Skeletal muscle tissue (tissue), 4 donors: ENCODE measurements around the gene TPRG1. TPM values are rescaled to one million over a fixed set of nuclear protein-coding genes. Genes with fewer than 3 reads are reported as not detected.

ENCODE experiments used
- H3K27ac ChIP-seq: one replicate; pipeline ENCODE4 v1.7.0; 2013; ENCODE audit warnings: mild to moderate bottlenecking, low read depth, low read length, inconsistent platforms
- H3K27me3 ChIP-seq, 3 donors: one replicate each; pipeline ENCODE4 v1.7.0; 2013; ENCODE audit warnings: low read length in 3 of 3; ENCODE audit not compliant: control insufficient read depth in 3 of 3, insufficient read depth in 3 of 3
- H3K36me3 ChIP-seq, 3 donors: one replicate each; pipeline ENCODE4 v1.7.0; 2013; ENCODE audit warnings: low read length in 3 of 3; ENCODE audit not compliant: control insufficient read depth in 3 of 3, insufficient read depth in 3 of 3
- H3K4me1 ChIP-seq, 3 donors: one replicate each; pipeline ENCODE4 v1.7.0; 2013; ENCODE audit warnings: low read length in 3 of 3, mild to moderate bottlenecking in 3 of 3; ENCODE audit not compliant: control insufficient read depth in 3 of 3, insufficient read depth in 3 of 3
- H3K4me3 ChIP-seq, 3 donors: one replicate each; pipeline ENCODE4 v1.7.0; 2013; ENCODE audit warnings: low read length in 3 of 3
- H3K9ac ChIP-seq, 3 donors: one replicate each; pipeline ENCODE4 v1.7.0; 2013; ENCODE audit warnings: low read length in 3 of 3, mild to moderate bottlenecking in 3 of 3, moderate library complexity in 2 of 3, low read depth in 1 of 3
- H3K9me3 ChIP-seq, 3 donors: one replicate each; pipeline ENCODE4 v1.7.0; 2013; ENCODE audit warnings: low read length in 3 of 3; ENCODE audit not compliant: control insufficient read depth in 3 of 3
- total RNA-seq: library from RNA; depleted of rRNA; stranded (reverse); fragments of >200 nt; gene quantifications from one replicate; pipeline ENCODE4 v1.2.3, GENCODE V29; 2014
- donor health status: Osteomylitis.

TPRG1 gene
- total RNA-seq, 1 donor from 2014 or later, result 6.8 TPM

- H3K36me3 ChIP-seq, result no peaks in the 10 kb centered on the region
- no peak overlapping the region for H3K4me3 ChIP-seq
- no peaks in the 10 kb centered on the region for H3K27me3 ChIP-seq
- H3K27ac ChIP-seq, result no peak overlapping the region
- H3K9me3 ChIP-seq, result no peaks in the 10 kb centered on the region
- no peak overlapping the region for H3K9ac ChIP-seq
- no peaks in the 10 kb centered on the region for H3K4me1 ChIP-seq
Observed at GRCh38 chr3:189139611-189139940, 32.2 kb upstream of the TPRG1 start.

GRCh38 chr3:189142527-189142926 is 29.2 kb upstream of the TPRG1 start:
- H3K9me3 ChIP-seq, result no peaks in the 10 kb centered on the region
- no peak overlapping the region for H3K9ac ChIP-seq
- no peaks in the 10 kb centered on the region for H3K27me3 ChIP-seq
- no peaks in the 10 kb centered on the region for H3K36me3 ChIP-seq
- no peak overlapping the region for H3K4me3 ChIP-seq
- no peak overlapping the region for H3K27ac ChIP-seq
- H3K4me1 ChIP-seq, result peaks cover 0 to 9% (median 4%) of the 10 kb centered on the region in 3 donors

GRCh38 chr3:189143321-189143720 is 28.4 kb upstream of the TPRG1 start:
- no peaks in the 10 kb centered on the region for H3K27me3 ChIP-seq
- H3K9me3 ChIP-seq, result no peaks in the 10 kb centered on the region
- no peak overlapping the region for H3K4me3 ChIP-seq
- H3K4me1 ChIP-seq, result peaks cover 0 to 16% (median 9%) of the 10 kb centered on the region in 3 donors
- H3K9ac ChIP-seq, result no peak overlapping the region
- H3K27ac ChIP-seq, result no peak overlapping the region
- no peaks in the 10 kb centered on the region for H3K36me3 ChIP-seq

DNA sequence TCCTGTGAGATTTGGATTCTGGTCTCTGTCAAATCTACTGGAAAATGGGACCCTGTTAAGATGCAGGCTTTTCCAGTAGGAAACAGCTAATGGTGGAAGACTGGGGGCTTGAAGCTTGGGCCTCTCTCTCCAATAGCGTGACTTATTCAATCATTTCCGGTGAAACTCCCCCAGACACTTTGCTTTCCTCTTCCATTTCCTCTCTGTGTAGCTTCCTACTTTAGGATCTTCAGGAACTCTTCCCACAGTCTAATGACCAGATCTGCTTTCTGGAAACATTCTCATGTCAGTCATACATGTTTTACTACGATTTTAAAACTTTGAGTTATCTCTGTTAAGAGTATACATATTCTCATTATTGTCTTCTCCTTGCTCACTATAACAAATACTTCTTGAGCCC is 28.0 kb upstream of the TPRG1 start:
- Histone ChIP-seq H3K27me3 (no peaks in the 10 kb centered on the region), H3K4me1 (peaks cover 0 to 16% (median 9%) of the 10 kb centered on the region in 3 donors), H3K4me3 (no peak overlapping the region), H3K27ac (no peak overlapping the region), H3K9me3 (no peaks in the 10 kb centered on the region), H3K36me3 (no peaks in the 10 kb centered on the region), H3K9ac (no peak overlapping the region)

DNA sequence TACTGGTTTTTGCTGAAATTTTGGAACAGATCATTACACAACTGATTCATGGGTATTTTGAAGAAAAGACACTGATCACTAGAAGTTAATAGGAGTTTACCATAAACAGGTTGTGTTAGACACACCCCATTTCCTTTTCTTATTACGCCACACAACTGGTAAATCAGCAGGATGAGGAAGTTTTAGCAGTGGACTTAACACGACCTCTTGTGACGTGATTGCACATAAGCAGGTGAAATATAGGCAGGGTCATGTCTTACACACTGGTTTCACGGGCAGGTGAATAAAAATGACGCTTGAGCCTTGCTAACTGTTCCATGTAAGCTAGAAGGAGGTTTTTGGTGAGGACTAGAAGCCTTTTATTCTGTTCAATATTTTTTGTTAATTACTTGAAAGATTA is 27.1 kb upstream of the TPRG1 start:
- Histone ChIP-seq H3K4me3 (no peak overlapping the region), H3K27ac (no peak overlapping the region), H3K9me3 (no peaks in the 10 kb centered on the region), H3K27me3 (no peaks in the 10 kb centered on the region), H3K9ac (no peak overlapping the region), H3K36me3 (no peaks in the 10 kb centered on the region), H3K4me1 (peaks cover 0 to 16% (median 9%) of the 10 kb centered on the region in 3 donors)

DNA sequence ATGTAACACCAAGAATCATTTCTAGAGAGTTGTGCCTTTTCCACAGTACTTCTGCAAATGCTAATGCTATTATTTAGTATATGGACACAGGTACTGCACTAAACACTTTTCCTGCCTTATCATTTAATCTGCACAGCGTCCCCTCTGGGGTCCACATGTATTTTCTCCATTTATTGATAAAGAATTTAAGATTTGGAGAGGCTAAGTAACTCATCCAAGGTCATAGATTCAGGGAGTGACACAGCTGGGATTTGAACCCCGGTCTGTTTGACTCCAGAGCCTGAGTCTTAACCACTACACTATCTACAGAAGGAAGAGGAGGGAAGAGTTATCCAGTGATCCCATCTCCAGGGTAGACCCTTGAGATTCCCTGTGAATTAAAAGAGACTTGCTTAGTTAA is 24.9 kb upstream of the TPRG1 start:
- no peaks in the 10 kb centered on the region for H3K27me3 ChIP-seq

GRCh38 chr3:189148081-189148507 is 23.7 kb upstream of the TPRG1 start:
- no peak overlapping the region for H3K27ac ChIP-seq
- no peak overlapping the region for H3K4me3 ChIP-seq
- H3K36me3 ChIP-seq, result no peaks in the 10 kb centered on the region
- H3K27me3 ChIP-seq, result no peaks in the 10 kb centered on the region
- peaks cover 0 to 16% (median 9%) of the 10 kb centered on the region in 3 donors for H3K4me1 ChIP-seq
- no peak overlapping the region for H3K9ac ChIP-seq
- no peaks in the 10 kb centered on the region for H3K9me3 ChIP-seq

More for the DNA sequence above, 24.9 kb upstream of the TPRG1 start:
- Histone ChIP-seq H3K9me3 (no peaks in the 10 kb centered on the region), H3K4me3 (no peak overlapping the region), H3K9ac (no peak overlapping the region), H3K27ac (no peak overlapping the region), H3K4me1 (peaks cover 0 to 16% (median 9%) of the 10 kb centered on the region in 3 donors), H3K36me3 (no peaks in the 10 kb centered on the region)

DNA sequence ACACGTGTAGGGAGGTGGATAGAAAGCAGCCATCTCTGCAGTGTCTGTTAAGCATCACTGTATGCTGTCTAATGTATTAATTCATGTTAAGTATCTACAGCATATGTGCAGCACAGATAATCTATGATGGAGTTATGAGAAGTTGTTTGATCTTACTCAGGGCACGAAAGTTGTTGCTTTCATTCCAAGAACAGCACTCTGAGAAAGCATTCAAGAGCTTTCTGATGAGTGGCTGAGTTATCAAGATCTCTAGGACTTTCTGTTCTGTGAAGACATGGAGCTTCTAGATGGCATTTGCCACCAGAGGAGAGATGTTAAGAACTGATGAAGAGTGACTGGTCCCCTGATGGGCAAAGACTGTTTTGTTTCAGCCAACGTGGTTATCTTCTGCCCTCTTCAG is 22.6 kb upstream of the TPRG1 start:
- no peaks in the 10 kb centered on the region for H3K36me3 ChIP-seq

DNA sequence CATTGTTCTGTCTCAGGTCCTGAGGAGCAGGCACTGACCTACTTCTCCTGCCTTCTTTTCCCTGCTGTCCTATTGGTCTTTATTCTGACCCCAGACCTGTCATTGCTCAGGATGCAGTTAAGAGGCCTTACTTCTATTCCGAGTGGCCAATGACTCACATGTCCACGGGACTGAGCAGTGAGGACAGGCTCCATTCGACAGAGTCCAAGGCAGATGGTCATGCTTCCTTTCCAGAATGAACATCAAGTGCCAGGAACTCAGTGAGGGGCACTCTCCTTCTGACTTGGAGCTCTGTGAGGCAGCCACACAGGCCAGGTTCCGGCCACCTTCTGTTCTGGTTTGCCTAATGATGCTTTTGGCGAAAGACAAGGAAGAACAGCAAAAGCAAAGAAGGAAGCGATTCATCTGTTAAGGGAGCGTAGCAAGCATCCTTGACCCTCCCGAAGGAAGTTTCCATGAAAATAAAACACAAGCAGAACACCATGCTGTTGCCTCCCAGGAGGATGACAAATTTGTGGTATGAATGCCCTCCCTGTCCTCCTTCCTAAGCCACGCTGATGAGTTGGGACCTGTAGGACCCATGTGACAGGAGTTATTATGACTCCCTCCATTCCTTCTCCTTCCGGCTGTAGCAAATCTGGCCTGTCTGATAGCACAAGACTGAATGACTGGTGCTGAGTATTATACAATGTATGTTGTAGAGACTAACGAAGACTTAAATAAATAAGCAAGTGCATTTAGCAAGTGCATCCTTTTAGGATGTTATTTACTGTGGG is 14.4 kb upstream of the TPRG1 start:
- Histone ChIP-seq H3K27me3 (no peaks in the 10 kb centered on the region), H3K9ac (no peak overlapping the region), H3K36me3 (no peaks in the 10 kb centered on the region), H3K4me3 (no peak overlapping the region), H3K9me3 (no peaks in the 10 kb centered on the region), H3K27ac (no peak overlapping the region), H3K4me1 (peaks cover 0 to 4% (median 0%) of the 10 kb centered on the region in 3 donors)

More for the DNA sequence above, 22.6 kb upstream of the TPRG1 start:
- H3K27me3 ChIP-seq, result no peaks in the 10 kb centered on the region
- no peak overlapping the region for H3K4me3 ChIP-seq
- no peaks in the 10 kb centered on the region for H3K9me3 ChIP-seq
- no peak overlapping the region for H3K9ac ChIP-seq
- H3K4me1 ChIP-seq, result peaks cover 0 to 16% (median 9%) of the 10 kb centered on the region in 3 donors
- H3K27ac ChIP-seq, result no peak overlapping the region

- no peaks in the 10 kb centered on the region for H3K36me3 ChIP-seq
- H3K9me3 ChIP-seq, result no peaks in the 10 kb centered on the region
- no peak overlapping the region for H3K9ac ChIP-seq
- no peak overlapping the region for H3K27ac ChIP-seq
- no peak overlapping the region for H3K4me3 ChIP-seq
- no peaks in the 10 kb centered on the region for H3K27me3 ChIP-seq
- H3K4me1 ChIP-seq, result peaks cover 0 to 4% (median 0%) of the 10 kb centered on the region in 3 donors
Observed at GRCh38 chr3:189158034-189158433, 13.7 kb upstream of the TPRG1 start.
